Astrocyte of the spinal cord (primary cell): ENCODE data around the gene FXYD2.
A peak's percentile ranks its signal among the peaks of the same experiment; 100 is the strongest.
"Not testable (repeated sequence)": the region's sequence is repeated elsewhere in the genome, so short reads cannot be mapped to it uniquely, and the experiment has no call there.

Experiments used
- DNase-seq: peaks from one replicate; pipeline ENCODE4 v3.0.0; 2011; ENCODE audit warnings: low read depth, low spot score
- H3K4me3 ChIP-seq: 2 replicates; pipeline ENCODE4 v1.5.1; 2011; ENCODE audit warnings: low read depth, mild to moderate bottlenecking, low read length, moderate library complexity
- in situ Hi-C: cut with HindIII; loops from 2 replicates; pipeline ENCODE4 v1.10.0; 2017; ENCODE audit warnings: low sequenced_read_pairs
- TF ChIP-seq, protein P1 (sequence below): IDR thresholded peaks from 2 replicates; pipeline ENCODE4 v1.5.1; 2012; ENCODE audit warnings: low read depth, mild to moderate bottlenecking, low read length, inconsistent platforms

FXYD2 gene

DNA sequence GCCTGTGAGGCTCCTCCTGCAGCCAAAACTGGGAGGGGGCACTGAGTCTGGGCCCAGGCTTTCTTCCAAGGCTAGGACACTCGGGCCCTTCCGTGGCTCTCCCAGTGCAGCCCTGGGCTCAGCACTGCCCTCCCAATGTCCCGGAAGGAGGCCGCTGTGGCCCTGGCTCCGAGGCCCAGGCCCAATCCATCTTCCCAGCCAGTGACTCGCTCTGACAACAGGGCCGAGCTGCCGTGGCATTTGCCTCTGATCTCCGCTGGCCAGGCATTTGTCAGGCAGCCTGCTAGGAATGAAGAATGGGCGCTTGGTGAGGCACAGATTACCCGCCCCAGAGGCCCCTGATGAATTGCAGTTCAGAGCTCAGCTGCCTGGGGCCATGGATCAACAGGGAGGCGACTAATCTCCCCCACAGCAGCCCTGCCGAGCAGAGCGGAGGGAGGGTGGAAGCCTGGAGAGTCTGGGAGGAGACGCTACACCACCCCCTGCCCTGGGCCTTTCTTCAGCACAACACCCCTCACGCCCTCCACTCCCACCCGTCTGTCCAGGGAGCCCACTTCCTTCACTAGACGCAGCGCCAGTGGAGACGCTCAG is 8.3 kb downstream of the FXYD2 start:
- TF ChIP-seq, protein P1, sequence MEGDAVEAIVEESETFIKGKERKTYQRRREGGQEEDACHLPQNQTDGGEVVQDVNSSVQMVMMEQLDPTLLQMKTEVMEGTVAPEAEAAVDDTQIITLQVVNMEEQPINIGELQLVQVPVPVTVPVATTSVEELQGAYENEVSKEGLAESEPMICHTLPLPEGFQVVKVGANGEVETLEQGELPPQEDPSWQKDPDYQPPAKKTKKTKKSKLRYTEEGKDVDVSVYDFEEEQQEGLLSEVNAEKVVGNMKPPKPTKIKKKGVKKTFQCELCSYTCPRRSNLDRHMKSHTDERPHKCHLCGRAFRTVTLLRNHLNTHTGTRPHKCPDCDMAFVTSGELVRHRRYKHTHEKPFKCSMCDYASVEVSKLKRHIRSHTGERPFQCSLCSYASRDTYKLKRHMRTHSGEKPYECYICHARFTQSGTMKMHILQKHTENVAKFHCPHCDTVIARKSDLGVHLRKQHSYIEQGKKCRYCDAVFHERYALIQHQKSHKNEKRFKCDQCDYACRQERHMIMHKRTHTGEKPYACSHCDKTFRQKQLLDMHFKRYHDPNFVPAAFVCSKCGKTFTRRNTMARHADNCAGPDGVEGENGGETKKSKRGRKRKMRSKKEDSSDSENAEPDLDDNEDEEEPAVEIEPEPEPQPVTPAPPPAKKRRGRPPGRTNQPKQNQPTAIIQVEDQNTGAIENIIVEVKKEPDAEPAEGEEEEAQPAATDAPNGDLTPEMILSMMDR = no peak
- in situ Hi-C loops = no loop called here
- no peak overlapping the region for H3K4me3 ChIP-seq
- no peak for DNase-seq

DNA sequence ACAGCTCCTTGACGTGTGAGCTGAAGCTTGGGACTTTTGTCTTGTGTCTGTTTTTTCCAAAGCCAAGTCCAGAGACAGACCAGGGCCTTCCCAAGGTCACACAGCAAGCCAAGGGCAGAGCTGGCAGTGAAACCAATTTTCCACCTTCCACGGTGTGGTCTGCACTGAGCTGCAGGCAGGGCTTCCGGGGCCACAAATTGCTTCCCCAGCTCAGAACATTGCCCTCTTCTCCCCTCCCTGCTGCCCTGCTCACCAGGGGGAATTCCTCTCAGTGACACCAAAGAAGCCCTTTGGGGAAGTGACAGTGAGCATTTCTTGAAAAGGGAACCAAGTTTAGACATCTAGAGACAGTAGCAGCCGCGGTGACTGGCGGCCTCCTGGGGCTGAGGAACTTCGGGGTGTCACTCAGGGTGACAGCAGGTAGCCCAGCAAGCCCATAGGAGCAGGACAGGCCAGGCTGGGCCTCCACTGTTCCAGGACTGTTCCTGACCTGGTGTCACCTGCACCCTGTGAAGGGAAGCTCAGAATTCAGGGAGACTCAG is 9.2 kb downstream of the FXYD2 start:
- in situ Hi-C loops = no loop called here
- DNase-seq = no peak
- TF ChIP-seq, protein P1 = no peak
- H3K4me3 ChIP-seq = no peak overlapping the region

GRCh38 chr11:117814766-117815261 is 9.7 kb downstream of the FXYD2 start:
- in situ Hi-C loops = no loop called here
- TF ChIP-seq, protein P1 = no peak
- H3K4me3 ChIP-seq = no peak overlapping the region
- peak; percentile 27 for DNase-seq

DNA sequence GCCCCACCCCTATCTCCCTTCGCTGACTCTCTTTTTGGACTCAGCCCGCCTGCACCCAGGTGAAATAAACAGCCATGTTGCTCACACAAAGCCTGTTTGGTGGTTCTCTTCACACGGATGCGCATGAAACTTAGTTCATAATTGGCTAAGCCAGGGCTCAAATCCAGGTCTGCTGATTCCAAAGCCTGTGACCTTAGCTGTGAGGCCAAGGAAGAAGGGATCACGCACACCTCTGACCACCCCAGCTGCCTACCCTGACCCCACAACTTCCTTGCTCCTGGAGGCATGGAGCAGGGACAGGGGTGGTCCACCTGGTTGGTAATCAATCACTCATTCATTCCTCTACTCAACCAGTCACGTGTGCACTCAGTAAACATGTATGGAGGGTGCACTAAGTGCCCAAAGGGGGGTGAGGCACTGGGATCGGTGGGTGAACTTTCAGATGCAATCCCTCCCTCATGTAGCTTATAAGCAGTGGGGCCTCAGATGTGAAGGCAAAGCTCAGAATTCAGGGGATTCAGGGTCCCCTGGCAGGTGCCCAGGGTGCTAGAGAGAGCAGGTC is 10.3 kb downstream of the FXYD2 start:
- TF ChIP-seq, protein P1 = no peak
- DNase-seq = no peak
- no peak overlapping the region for H3K4me3 ChIP-seq
- in situ Hi-C loops = no loop called here

- DNase-seq, H3K4me3 ChIP-seq, in situ Hi-C loops: not testable (repeated sequence)
These were observed 14.5 kb downstream of the FXYD2 start for GRCh38 chr11:117810056-117810451.

DNA sequence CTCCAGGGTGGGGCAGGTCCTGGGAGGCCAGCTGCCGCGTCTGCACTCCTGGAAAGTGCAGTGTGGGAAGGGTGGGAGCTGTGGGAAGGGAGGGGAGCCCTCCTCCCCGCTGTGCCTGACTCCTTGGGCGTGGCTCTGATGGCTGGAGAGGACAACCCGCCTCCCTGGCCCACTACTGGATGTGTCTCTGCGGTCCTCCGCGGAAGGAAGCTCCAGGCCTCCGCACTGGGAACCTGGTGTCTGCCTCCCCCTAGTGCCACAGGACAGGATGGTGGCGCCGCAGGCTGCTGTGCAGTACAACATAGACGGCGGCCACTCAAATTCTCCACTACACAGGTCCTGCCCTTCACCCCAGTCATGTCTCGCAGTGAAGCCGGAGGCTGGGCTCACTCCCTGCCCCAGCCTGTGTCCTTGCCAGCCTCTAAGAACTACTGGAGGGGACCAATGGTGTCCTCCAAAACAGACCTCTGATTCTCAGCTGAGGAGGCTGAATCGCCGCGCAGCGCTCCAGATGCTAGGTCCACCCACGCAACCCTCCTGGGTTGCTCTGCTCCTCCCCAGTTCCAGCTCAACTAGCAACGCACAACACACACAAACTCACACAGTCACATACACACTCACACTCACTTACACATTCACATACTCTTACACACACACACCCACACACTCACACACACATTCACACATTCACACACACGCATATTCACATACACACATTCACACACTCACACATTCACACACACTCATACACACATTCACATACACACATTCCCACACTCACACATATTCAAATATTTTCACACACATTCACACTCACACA is 15.1 kb downstream of the FXYD2 start:
- no peak overlapping the region for H3K4me3 ChIP-seq
- TF ChIP-seq, protein P1 = peak; percentile 53
- in situ Hi-C loops = no loop called here
- DNase-seq = peak; percentile 20
